Effector memory CD8-positive, alpha-beta T cell (primary cell): ENCODE measurements around the gene G6PD.

Source experiments
- ATAC-seq: fragments of 150-1000 bp; cut with Tn5 transposase; replicated peaks from 2 replicates; pipeline ENCODE4 v1.10.0; 2021; ENCODE audit warnings: mild to moderate bottlenecking, moderate library complexity
- DNase-seq, 3 experiments: peaks; one replicate each; pipeline ENCODE4 v3.0.0; 2021
- H3K27ac Mint-ChIP-seq, 2 donors: one replicate each; pipeline ENCODE4 v1.8.0; 2022; ENCODE audit warnings: mild to moderate bottlenecking in 2 of 2, mixed read lengths in 2 of 2, moderate library complexity in 2 of 2
- H3K27me3 Mint-ChIP-seq, 2 donors: one replicate each; pipeline ENCODE4 v1.8.0; 2022; ENCODE audit warnings: mixed read lengths in 2 of 2
- H3K36me3 Mint-ChIP-seq: one replicate; pipeline ENCODE4 v1.8.0; 2022; ENCODE audit warnings: mild to moderate bottlenecking, moderate library complexity, mixed read lengths; ENCODE audit not compliant: insufficient read depth
- H3K4me1 Mint-ChIP-seq, 2 donors: one replicate each; pipeline ENCODE4 v1.8.0; 2022; ENCODE audit warnings: low read depth in 2 of 2, mixed read lengths in 2 of 2
- H3K4me3 Mint-ChIP-seq, 2 donors: one replicate each; pipeline ENCODE4 v1.8.0; 2022; ENCODE audit warnings: mild to moderate bottlenecking in 2 of 2, mixed read lengths in 2 of 2, moderate library complexity in 2 of 2
- H3K9me3 Mint-ChIP-seq, 2 donors: one replicate each; pipeline ENCODE4 v1.8.0; 2022; ENCODE audit warnings: mixed read lengths in 2 of 2

Gene G6PD

GRCh38 chrX:154485150-154486051 is 61.2 kb downstream of the G6PD start:
- Mint-ChIP-seq H3K36me3 (peaks cover 37% of the 10 kb centered on the region), H3K4me3 (peak overlapping the region; percentile 50 to 51), H3K27ac (peak overlapping the region in 1 of 2 donors; percentile 23), H3K9me3 (no peaks in the 10 kb centered on the region), H3K27me3 (no peaks in the 10 kb centered on the region), H3K4me1 (peaks cover 7 to 19% of the 10 kb centered on the region in 2 donors)
- ATAC-seq (no peak), DNase-seq (no peak)

GRCh38 chrX:154484255-154485149 is 62.1 kb downstream of the G6PD start:
- Mint-ChIP-seq H3K4me3 (peak overlapping the region in 1 of 2 donors; percentile 51), H3K4me1 (peaks cover 3 to 16% of the 10 kb centered on the region in 2 donors), H3K27me3 (no peaks in the 10 kb centered on the region), H3K27ac (no peak overlapping the region), H3K9me3 (no peaks in the 10 kb centered on the region), H3K36me3 (peaks cover 36% of the 10 kb centered on the region)
- ATAC-seq (no peak), DNase-seq (no peak)

GRCh38 chrX:154483325-154483724 is 63.3 kb downstream of the G6PD start:
- H3K4me3 Mint-ChIP-seq: no peak overlapping the region

GRCh38 chrX:154482786-154483185 is 63.9 kb downstream of the G6PD start:
- Mint-ChIP-seq H3K36me3 (peaks cover 31% of the 10 kb centered on the region), H3K27me3 (no peaks in the 10 kb centered on the region), H3K9me3 (no peaks in the 10 kb centered on the region), H3K4me3 (peak overlapping the region in 1 of 2 donors; percentile 28), H3K27ac (no peak overlapping the region), H3K4me1 (peaks cover 4 to 11% of the 10 kb centered on the region in 2 donors)
- ATAC-seq (no peak), DNase-seq (no peak)

More at GRCh38 chrX:154483325-154483724, 63.3 kb downstream of the G6PD start:
- Mint-ChIP-seq H3K4me1 (peaks cover 4 to 12% of the 10 kb centered on the region in 2 donors), H3K36me3 (peaks cover 36% of the 10 kb centered on the region), H3K27ac (peak overlapping the region in 1 of 2 donors; percentile 41), H3K27me3 (no peaks in the 10 kb centered on the region), H3K9me3 (no peaks in the 10 kb centered on the region)
- ATAC-seq (no peak), DNase-seq (no peak)

GRCh38 chrX:154481911-154482601 is 64.6 kb downstream of the G6PD start:
- Mint-ChIP-seq H3K27ac (no peak overlapping the region), H3K4me1 (peaks cover 4 to 11% of the 10 kb centered on the region in 2 donors), H3K27me3 (no peaks in the 10 kb centered on the region), H3K36me3 (peaks cover 26% of the 10 kb centered on the region), H3K9me3 (no peaks in the 10 kb centered on the region), H3K4me3 (peak overlapping the region in 1 of 2 donors; percentile 28)
- DNase-seq (no peak), ATAC-seq (no peak)
